ENCODE measurements around the gene STRADA. TPM values are rescaled to one million over a fixed set of nuclear protein-coding genes. Genes with fewer than 3 reads are reported as not detected.

Gene STRADA
- total RNA-seq, 1 experiment from 2014 or later, result 56.3 TPM

GRCh38 chr17:63699638-63700527 is 41.7 kb downstream of the STRADA start, which contains the start of gene LIMD2:
Gene LIMD2, minus strand, starts transcription at chr17:63700125. Its CDS starts 827 bp downstream, at chr17:63699298.
- TF ChIP-seq EZH2 (IDR thresholded peaks at IDR 0.05; ENCODE audit: borderline replicate concordance, low read depth, low read length, poor library complexity, severe bottlenecking) (no peak), CTCF (conservative IDR thresholded peaks at IDR 0.05; ENCODE audit: low read depth, low read length) (no peak)
- intact Hi-C loops (cut with micrococcal nuclease; ENCODE audit: unreplicated experiment), result loop anchor here (2.0 to 10.0 kb wide), 3 partner anchors 78 to 275 kb away; partner anchors contain the start of gene MAP3K3
- Histone ChIP-seq H3K36me3 (ENCODE audit: insufficient read depth, low read length, poor library complexity, severe bottlenecking) (peaks cover 11% of the 10 kb centered on the region), H3K27me3 (replicated peaks; ENCODE audit: insufficient read depth, low read depth, low read length, poor library complexity) (no peaks in the 10 kb centered on the region), H3K9me3 (ENCODE audit: low read depth, low read length, poor library complexity, severe bottlenecking) (no peaks in the 10 kb centered on the region), H3K4me1 (ENCODE audit: insufficient read depth, low read length, poor library complexity, severe bottlenecking) (peaks cover 34% of the 10 kb centered on the region), H3K27ac (ENCODE audit: low read depth, low read length, poor library complexity, severe bottlenecking) (peak within 1 kb of the TSS; percentile 84), H3K4me3 (ENCODE audit: low read depth, low read length, poor library complexity, severe bottlenecking) (peak within 1 kb of the TSS; percentile 76)
- CTCF ChIA-PET, result no interaction called here
- POLR2A ChIA-PET (ENCODE audit: low non-redundant PET), result interaction anchor here (0.6 kb wide), 1 partner anchor 16 kb away, joined by 4 read pairs; no protein-coding TSS in a partner anchor
- BruUV-seq (replicated peaks), result no TSS peak
- DNase-seq (ENCODE audit: low spot score), result peak; percentile 80

- TF ChIP-seq EZH2 (IDR thresholded peaks at IDR 0.05; ENCODE audit: borderline replicate concordance, low read depth, low read length, poor library complexity, severe bottlenecking) (no peak), CTCF (conservative IDR thresholded peaks at IDR 0.05; ENCODE audit: low read depth, low read length) (no peak)
- peak overlapping the region; percentile 84 for H3K27ac ChIP-seq (ENCODE audit: low read depth, low read length, poor library complexity, severe bottlenecking)
- intact Hi-C loops (cut with micrococcal nuclease; ENCODE audit: unreplicated experiment), result loop anchor here (5.0 to 10.0 kb wide), 2 partner anchors 77 to 274 kb away; partner anchors contain the start of gene MAP3K3
Measured at GRCh38 chr17:63698886-63699637, 42.5 kb downstream of the STRADA start.

GRCh38 chr17:63698381-63698885 is 43.2 kb downstream of the STRADA start:
- no peak for TF ChIP-seq EZH2 (IDR thresholded peaks at IDR 0.05; ENCODE audit: borderline replicate concordance, low read depth, low read length, poor library complexity, severe bottlenecking)
- TF ChIP-seq CTCF (conservative IDR thresholded peaks at IDR 0.05; ENCODE audit: low read depth, low read length), result no peak
- no TSS peak for BruUV-seq (replicated peaks)
- intact Hi-C loops (cut with micrococcal nuclease; ENCODE audit: unreplicated experiment), result loop anchor here (5.0 to 10.0 kb wide), 2 partner anchors 76 to 274 kb away; partner anchors contain the start of gene MAP3K3
- Histone ChIP-seq H3K4me1 (ENCODE audit: insufficient read depth, low read length, poor library complexity, severe bottlenecking) (peaks cover 41% of the 10 kb centered on the region), H3K27ac (ENCODE audit: low read depth, low read length, poor library complexity, severe bottlenecking) (peak overlapping the region; percentile 84), H3K36me3 (ENCODE audit: insufficient read depth, low read length, poor library complexity, severe bottlenecking) (peaks cover 13% of the 10 kb centered on the region), H3K9me3 (ENCODE audit: low read depth, low read length, poor library complexity, severe bottlenecking) (no peaks in the 10 kb centered on the region), H3K4me3 (ENCODE audit: low read depth, low read length, poor library complexity, severe bottlenecking) (peak overlapping the region; percentile 76), H3K27me3 (replicated peaks; ENCODE audit: insufficient read depth, low read depth, low read length, poor library complexity) (no peaks in the 10 kb centered on the region)
- CTCF ChIA-PET, result interaction anchor here (1.2 kb wide), 1 partner anchor 22 kb away, joined by 3 read pairs; no protein-coding TSS in a partner anchor
- DNase-seq (ENCODE audit: low spot score), result no peak
- POLR2A ChIA-PET (ENCODE audit: low non-redundant PET), result interaction anchor here (0.6 kb wide), 1 partner anchor 44 kb away, joined by 4 read pairs; no protein-coding TSS in a partner anchor

More at GRCh38 chr17:63698886-63699637, 42.5 kb downstream of the STRADA start:
- H3K27me3 ChIP-seq (replicated peaks; ENCODE audit: insufficient read depth, low read depth, low read length, poor library complexity), result no peaks in the 10 kb centered on the region
- H3K4me3 ChIP-seq (ENCODE audit: low read depth, low read length, poor library complexity, severe bottlenecking), result peak overlapping the region; percentile 76
- CTCF ChIA-PET, result interaction anchor here (1.2 kb wide), 1 partner anchor 22 kb away, joined by 3 read pairs; no protein-coding TSS in a partner anchor
- DNase-seq (ENCODE audit: low spot score), result peak; percentile 77
- POLR2A ChIA-PET (ENCODE audit: low non-redundant PET), result interaction anchor here (0.6 kb wide), 1 partner anchor 44 kb away, joined by 4 read pairs; no protein-coding TSS in a partner anchor
- H3K4me1 ChIP-seq (ENCODE audit: insufficient read depth, low read length, poor library complexity, severe bottlenecking), result peaks cover 41% of the 10 kb centered on the region
- no TSS peak for BruUV-seq (replicated peaks)
- H3K9me3 ChIP-seq (ENCODE audit: low read depth, low read length, poor library complexity, severe bottlenecking), result no peaks in the 10 kb centered on the region
- H3K36me3 ChIP-seq (ENCODE audit: insufficient read depth, low read length, poor library complexity, severe bottlenecking), result peaks cover 7% of the 10 kb centered on the region
